Stimulated activated CD4-positive, alpha-beta T cell treated with anti-CD3 and anti-CD28 coated beads, Interleukin-12 subunit alpha, Interleukin-12 subunit beta, amount 100 ng/mL, for 4 hours (primary cell): ENCODE data around the gene ERC2.

Source experiments
- DNase-seq: peaks from one replicate; pipeline ENCODE4 v3.0.0-alpha.2; 2020

Gene ERC2

DNA sequence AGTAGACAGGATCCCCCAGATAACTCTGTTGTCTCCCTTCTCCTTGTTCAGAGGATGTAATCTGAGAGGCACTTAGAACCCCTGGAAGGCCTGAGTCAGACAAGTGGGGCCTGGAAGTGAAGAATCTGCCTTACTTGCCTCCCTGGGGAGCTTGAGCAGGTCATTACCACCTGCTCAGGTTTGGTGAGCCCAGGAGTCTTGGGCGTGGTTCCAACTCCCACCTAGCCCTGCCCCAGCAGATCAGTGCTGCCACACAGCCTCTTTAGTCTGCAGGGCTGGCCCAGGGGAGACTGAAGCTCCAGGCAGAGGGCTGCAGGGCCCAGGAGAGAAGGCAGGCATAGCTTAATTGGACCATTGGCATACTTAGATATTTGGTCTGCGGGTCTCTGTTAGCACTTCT is 230.0 kb downstream of the ERC2 start:
- no peak for DNase-seq

GRCh38 chr3:56233742-56234141 is 234.5 kb downstream of the ERC2 start:
- DNase-seq = no peak

GRCh38 chr3:56229311-56229710 is 239.0 kb downstream of the ERC2 start:
- DNase-seq = no peak

- DNase-seq = no peak
Observed at GRCh38 chr3:56222866-56223265, 245.4 kb downstream of the ERC2 start.

DNA sequence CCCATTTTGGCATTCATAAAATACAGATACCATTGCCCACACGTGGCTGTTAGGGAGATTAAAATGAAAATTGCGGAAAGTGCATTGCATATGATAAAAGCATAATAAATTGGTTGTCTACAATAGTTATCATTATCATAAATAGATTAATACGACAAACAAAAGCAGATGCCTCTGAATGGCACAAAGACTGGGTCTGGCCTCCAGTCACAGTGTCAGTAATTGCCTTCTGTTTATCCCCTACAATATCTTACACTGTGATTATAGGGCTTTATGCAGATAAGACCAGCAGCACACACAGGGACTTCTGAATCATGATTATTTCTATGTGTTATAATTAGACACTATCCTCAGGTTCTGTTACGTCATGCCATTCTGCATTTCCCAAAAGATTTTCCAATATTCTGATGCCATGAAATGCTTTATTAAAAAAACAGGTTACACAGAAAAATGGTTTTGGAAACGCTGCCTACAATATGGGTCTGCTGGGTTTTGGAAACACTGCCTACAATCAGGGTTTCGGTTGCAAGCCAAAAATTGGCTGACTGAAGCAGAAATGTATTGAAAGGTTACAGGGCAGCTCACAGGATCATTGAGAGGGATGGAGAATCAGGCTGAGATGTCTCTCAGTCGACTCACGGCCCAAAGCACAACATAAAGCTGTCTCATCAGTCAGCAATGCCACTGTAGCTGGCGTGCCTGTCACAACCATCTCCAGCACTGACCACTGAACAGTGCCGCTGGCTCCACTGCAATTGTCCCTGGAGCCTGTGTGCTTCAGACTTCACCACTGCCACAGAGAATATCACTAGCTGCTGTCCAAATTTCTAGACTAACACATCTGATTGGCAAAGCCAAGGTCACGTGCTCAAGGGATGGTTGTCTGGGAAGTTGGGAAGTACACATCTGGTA is 248.1 kb downstream of the ERC2 start:
- DNase-seq = no peak

GRCh38 chr3:56209982-56210751 is 258.1 kb downstream of the ERC2 start:
- no peak for DNase-seq

DNA sequence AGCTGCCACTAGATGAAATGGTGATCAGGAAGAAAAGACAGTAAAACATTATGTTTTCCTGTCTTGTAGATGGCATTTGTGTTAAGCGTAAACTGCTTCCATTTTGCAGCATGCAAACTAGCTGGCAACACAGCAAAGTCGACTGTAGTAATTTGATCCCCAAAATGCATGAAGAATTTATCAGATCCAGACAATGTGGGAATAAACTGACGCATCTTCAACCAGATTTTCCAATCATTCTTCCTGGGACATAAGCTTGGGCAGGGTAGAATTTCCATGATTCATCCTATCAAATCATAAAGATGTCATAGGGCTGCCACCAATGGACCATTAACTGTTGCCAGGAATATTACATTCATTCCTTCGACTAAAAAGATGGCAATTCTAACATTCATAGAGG is 260.3 kb downstream of the ERC2 start:
- no peak for DNase-seq

GRCh38 chr3:56205406-56205805 is 262.9 kb downstream of the ERC2 start:
- no peak for DNase-seq

DNA sequence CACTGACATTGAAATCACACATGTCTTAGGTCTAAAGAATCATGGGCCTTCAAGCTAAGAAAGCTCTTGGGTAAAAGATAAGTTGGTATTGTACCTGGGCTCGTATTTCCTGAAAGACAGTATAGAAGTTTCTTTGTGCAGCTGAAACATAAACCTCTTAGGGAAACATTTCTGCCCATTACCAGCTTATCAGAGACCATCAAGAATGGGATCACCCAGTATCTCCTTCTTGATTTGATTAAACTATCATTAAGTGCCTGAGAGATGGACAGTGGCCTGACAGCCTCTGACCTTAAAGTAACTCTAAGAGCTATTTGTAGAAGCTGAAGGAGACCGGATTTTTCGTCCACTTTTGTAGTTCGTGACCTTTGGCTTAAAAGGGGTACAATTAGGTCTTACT is 265.3 kb downstream of the ERC2 start:
- DNase-seq = no peak

DNA sequence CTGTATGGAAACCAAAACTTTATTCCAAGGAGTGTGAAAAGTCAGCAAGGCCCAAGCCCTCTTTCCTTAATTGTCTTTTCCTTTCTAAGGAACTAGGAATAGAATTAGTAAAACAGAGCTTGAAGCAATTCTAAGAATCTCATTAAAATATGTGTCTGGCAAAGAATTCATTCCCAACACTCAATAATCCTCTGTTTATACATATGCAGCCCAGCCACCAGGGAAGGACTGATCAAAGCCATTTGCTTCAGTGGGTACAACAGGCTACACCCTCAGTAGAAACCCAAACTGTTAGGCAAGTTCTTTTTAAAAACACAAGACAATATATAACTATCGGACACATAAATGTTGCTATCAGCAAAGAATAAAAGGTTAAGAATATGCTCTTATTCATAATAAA is 266.9 kb downstream of the ERC2 start:
- DNase-seq = no peak

DNA sequence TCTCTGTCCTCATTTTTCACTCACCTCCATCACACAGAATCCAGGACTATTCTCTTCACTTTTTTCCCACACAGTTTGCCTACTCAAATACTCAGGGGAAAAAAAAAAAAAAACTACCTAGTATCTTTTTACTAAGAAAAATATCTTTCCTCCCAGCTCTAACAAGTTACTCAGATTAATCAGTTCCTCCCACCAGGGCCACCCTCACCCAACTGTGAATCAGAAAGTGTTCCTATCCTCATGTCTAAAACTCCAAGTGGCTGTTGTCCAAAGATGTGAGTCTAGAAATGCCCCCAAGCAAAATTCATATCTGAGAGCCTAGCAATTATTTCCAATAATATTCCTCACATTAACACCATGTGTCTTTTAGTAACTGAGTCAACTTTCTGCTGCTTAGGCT is 268.0 kb downstream of the ERC2 start:
- DNase-seq = no peak

DNA sequence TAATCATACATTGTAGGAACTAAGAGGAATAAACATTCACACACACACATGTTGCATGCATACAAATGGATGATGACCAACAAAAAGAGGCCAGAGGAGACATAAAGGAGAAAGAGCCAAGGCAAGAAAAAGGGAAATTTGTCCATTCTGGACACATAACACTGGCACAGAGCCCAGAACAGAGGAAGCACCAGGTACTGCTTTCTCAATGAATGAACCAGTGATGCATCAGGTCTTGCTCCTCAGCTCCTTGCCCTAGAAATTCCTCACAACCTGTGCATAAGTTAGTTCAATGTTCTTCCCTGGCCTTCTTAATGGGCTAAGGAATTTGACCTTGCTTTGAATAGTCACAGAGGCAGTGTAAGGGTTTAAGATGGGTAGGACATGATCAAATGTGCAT is 270.3 kb downstream of the ERC2 start:
- DNase-seq = no peak

- DNase-seq = no peak
Observed at GRCh38 chr3:56197259-56197965, 270.9 kb downstream of the ERC2 start.

DNA sequence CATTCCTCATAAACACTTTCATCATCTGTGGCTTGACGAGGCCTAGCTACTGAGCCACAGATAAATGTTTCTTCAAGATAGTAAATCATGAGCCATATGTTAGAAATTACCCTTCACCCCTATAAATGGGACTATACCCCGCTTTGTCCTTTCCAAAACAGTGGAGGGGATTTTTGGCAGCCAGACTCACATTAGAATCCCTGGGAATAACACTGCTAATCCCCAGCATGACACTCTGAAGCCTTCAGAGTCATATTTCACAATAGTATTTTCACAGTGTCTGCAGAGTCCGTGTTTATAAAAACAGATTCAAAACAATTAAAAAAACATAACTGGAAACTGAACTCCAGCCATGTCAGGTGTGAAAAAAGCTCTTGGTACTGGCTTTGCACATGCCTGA is 271.6 kb downstream of the ERC2 start:
- no peak for DNase-seq

DNA sequence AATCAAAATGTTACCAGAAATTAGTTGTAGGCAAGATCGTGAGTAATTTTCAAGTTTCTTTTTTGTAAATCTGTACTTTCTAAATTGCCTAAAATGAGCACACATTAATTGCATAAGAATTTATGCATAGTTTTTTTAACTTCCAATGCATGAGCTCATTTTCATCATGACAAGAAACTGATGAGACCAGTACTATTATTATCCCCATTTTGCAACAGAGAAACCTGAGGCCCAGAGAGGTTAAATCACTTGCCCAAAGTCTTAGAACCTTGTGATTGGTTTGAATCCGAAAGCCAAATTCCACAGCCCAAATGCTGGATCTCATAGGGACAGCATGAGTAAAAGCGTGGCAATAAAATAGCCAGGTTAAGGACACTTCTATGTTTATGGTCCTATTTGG is 274.7 kb downstream of the ERC2 start:
- no peak for DNase-seq

GRCh38 chr3:56192001-56192400 is 276.3 kb downstream of the ERC2 start:
- DNase-seq = no peak

GRCh38 chr3:56190771-56191305 is 277.4 kb downstream of the ERC2 start:
- no peak for DNase-seq

GRCh38 chr3:56190130-56190529 is 278.1 kb downstream of the ERC2 start:
- no peak for DNase-seq

GRCh38 chr3:56189536-56189935 is 278.7 kb downstream of the ERC2 start:
- no peak for DNase-seq

GRCh38 chr3:56188201-56188600 is 280.1 kb downstream of the ERC2 start:
- no peak for DNase-seq

GRCh38 chr3:56187051-56187450 is 281.2 kb downstream of the ERC2 start:
- DNase-seq = no peak

DNA sequence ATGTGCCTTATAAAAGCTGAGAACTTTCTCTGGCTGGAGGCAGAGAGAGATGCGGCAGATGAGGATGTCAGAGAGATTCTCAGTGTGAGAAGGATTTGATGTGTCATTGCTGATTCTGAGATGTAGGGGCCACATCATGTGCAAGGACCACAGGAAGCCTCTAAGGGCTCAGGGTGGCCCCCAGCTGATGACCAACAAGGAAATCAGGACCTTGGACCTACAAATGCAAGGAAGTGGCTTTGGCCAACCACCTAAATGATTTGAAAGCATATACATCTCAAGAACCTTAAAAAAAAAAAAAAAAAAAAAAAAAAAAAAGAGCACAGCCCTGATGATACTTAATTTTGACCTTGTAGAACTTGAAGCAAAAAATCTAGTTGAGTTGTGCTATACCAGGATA is 282.4 kb downstream of the ERC2 start:
- DNase-seq = no peak

DNA sequence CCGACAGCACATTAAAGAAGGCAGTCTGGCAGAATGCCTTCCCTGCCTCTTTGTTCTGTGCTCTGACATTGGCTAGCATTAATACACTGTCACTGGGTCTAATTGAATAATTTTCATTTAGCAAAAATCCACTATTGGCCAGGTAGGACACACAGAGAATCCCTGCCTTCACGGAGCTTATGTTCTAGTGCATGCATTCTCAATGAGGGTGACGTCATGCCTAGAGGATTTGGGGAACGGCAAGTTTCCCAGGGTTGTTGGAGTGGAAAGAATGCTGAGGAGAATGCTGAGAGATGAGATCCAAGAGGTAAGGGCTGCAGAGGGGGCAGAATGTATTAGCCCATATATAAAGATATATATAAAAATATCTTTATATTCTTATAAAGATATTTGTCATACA is 284.7 kb downstream of the ERC2 start:
- no peak for DNase-seq
